K562 (cell line): ENCODE measurements around the gene PPFIA3. TPM values are rescaled to one million over a fixed set of nuclear protein-coding genes. Genes with fewer than 3 reads are reported as not detected.
A peak's percentile ranks its signal among the peaks of the same experiment; 100 is the strongest.

Experiments
- ARID2 ChIP-seq: fragments of 450-650 bp; IDR thresholded peaks from 2 replicates; pipeline ENCODE4 v1.6.1; 2017; ENCODE audit warnings: antibody characterized with exemption, mild to moderate bottlenecking
- CCNT2 ChIP-seq: IDR thresholded peaks from 2 replicates; pipeline ENCODE4 v1.6.1; 2011; ENCODE audit warnings: borderline replicate concordance, low read depth, mild to moderate bottlenecking, moderate library complexity, mixed read lengths, low read length; ENCODE audit not compliant: insufficient read length; ENCODE audit errors: extremely low read depth
- CEBPB ChIP-seq: fragments of 450-650 bp; IDR thresholded peaks from 2 replicates; pipeline ENCODE4 v1.6.1; 2016; ENCODE audit warnings: missing genetic modification characterization, missing compliant biosample characterization
- E2F6 ChIP-seq, 2 experiments: IDR thresholded peaks; 2 replicates each; pipeline ENCODE4 v1.6.1; 2011; ENCODE audit warnings: borderline replicate concordance in 1 of 2, control low read depth in 1 of 2, low read depth in 1 of 2, low read length in 1 of 2, mild to moderate bottlenecking in 1 of 2, mixed read lengths in 1 of 2, moderate library complexity in 1 of 2; ENCODE audit not compliant: insufficient read depth in 1 of 2, insufficient read length in 1 of 2, poor library complexity in 1 of 2, severe bottlenecking in 1 of 2; ENCODE audit errors: extremely low read depth in 1 of 2
- EP300 ChIP-seq: IDR thresholded peaks from 2 replicates; pipeline ENCODE4 v1.6.1; 2012; ENCODE audit warnings: low read length, improper control_type of control experiment
- ESRRA ChIP-seq: fragments of 450-650 bp; IDR thresholded peaks from 2 replicates; pipeline ENCODE4 v1.6.1; 2014; ENCODE audit warnings: low read depth, mild to moderate bottlenecking, moderate library complexity, borderline replicate concordance
- HDAC3 ChIP-seq: fragments of 450-650 bp; IDR thresholded peaks from 2 replicates; pipeline ENCODE4 v1.6.1; 2018; ENCODE audit warnings: borderline replicate concordance, mild to moderate bottlenecking, moderate library complexity; ENCODE audit not compliant: partially characterized antibody
- MTA1 ChIP-seq: fragments of 450-650 bp; IDR thresholded peaks from 2 replicates; pipeline ENCODE4 v1.6.1; 2017; ENCODE audit warnings: borderline replicate concordance
- NR2C1 ChIP-seq, 2 experiments: fragments of 450-650 bp; IDR thresholded peaks; 2 replicates each; pipeline ENCODE4 v1.6.1; 2017; ENCODE audit warnings: mild to moderate bottlenecking in 2 of 2, antibody characterized with exemption in 1 of 2, inconsistent platforms in 1 of 2, missing compliant biosample characterization in 1 of 2, missing genetic modification characterization in 1 of 2
- PRPF4 ChIP-seq: fragments of 200-400 bp; formaldehyde crosslinking; IDR thresholded peaks from one replicate; pipeline ENCODE4 v1.6.1; 2017; ENCODE audit warnings: low read length, low read depth, mild to moderate bottlenecking; ENCODE audit not compliant: insufficient read depth, poor library complexity, severe bottlenecking
- RFX5 ChIP-seq: IDR thresholded peaks from 2 replicates; pipeline ENCODE4 v1.6.1; 2011; ENCODE audit warnings: low read depth, mild to moderate bottlenecking, improper control_type of control experiment, low read length
- SMAD1 ChIP-seq: fragments of 150-350 bp; IDR thresholded peaks from 2 replicates; pipeline ENCODE4 v1.6.1; 2014; ENCODE audit warnings: low read length, low read depth; ENCODE audit not compliant: partially characterized antibody
- SMAD2 ChIP-seq: fragments of 150-350 bp; IDR thresholded peaks from 2 replicates; pipeline ENCODE4 v1.6.1; 2014; ENCODE audit warnings: low read depth, mild to moderate bottlenecking, low read length
- SMAD4 ChIP-seq: fragments of 250-450 bp; sonication (Bioruptor Pico); conservative IDR thresholded peaks from 2 replicates; pipeline ENCODE4 v1.8.0; 2021; ENCODE audit warnings: inconsistent platforms, mild to moderate bottlenecking, moderate library complexity
- SRF ChIP-seq, 2 experiments: fragments of 250-450, 450-650 bp in 1 of 2; sonication (Bioruptor Pico) in 1 of 2; sonication (generic) in 1 of 2; formaldehyde crosslinking; IDR thresholded peaks; 2 replicates each; pipeline versions ENCODE4 v1.5.0 to v1.5.1; 2020 to 2022; ENCODE audit warnings: mild to moderate bottlenecking in 1 of 2, missing genetic modification reagents in 1 of 2
- TARDBP ChIP-seq: fragments of 450-650 bp; IDR thresholded peaks from 2 replicates; pipeline ENCODE4 v1.6.1; 2016
- ZNF175 ChIP-seq: fragments of 200-800 bp; sonication (Bioruptor generic); IDR thresholded peaks from 2 replicates; pipeline ENCODE4 v1.6.1; 2016; ENCODE audit warnings: low read depth, mild to moderate bottlenecking, missing genetic modification characterization, missing compliant biosample characterization
- ZNF253 ChIP-seq: fragments of 250-450 bp; sonication (Bioruptor Pico); conservative IDR thresholded peaks from 2 replicates; pipeline ENCODE4 v1.6.1; 2021; ENCODE audit warnings: mild to moderate bottlenecking
- ZNF282 ChIP-seq: sonication (generic); formaldehyde crosslinking; IDR thresholded peaks from 2 replicates; pipeline ENCODE4 v1.8.1; 2023; ENCODE audit warnings: missing genetic modification reagents
- polyA plus RNA-seq, 8 experiments: library from polyadenylated mRNA; depleted of rRNA in 4 of 8; stranded (reverse) in 5 of 8; unstranded in 3 of 8; fragments of >200 nt; fragmentation: Nextera tagmentation in 2 of 8; fragmentation: Illumina TruSeq in 1 of 8; extraction: Ambion mirVana in 2 of 8; extraction: Trizol in 1 of 8; gene quantifications; 2 replicates each; pipeline versions ENCODE4 v1.2.1 to v1.2.3, GENCODE V29; 2011 to 2014; ENCODE audit warnings: inconsistent platforms in 1 of 8, missing spikeins in 1 of 8
- total RNA-seq, 7 experiments: library from RNA; depleted of rRNA in 6 of 7; stranded (reverse); fragments of >200 nt in 6 of 7; fragmentation: Illumina TruSeq in 2 of 7; extraction: Trizol in 2 of 7; gene quantifications; 2 replicates each; pipeline versions ENCODE4 v1.2.1 to v1.2.3, GENCODE V29; 2011 to 2021; ENCODE audit warnings: low replicate concordance in 1 of 7
- TF ChIP-seq, protein P1 (sequence below), 2 experiments: fragments of 450-650 bp; IDR thresholded peaks; 2 replicates each; pipeline ENCODE4 v1.6.1; 2016
- TF ChIP-seq, protein P2 (sequence below): fragments of 450-650 bp; IDR thresholded peaks from 2 replicates; pipeline ENCODE4 v1.6.1; 2018; ENCODE audit not compliant: partially characterized antibody

The PPFIA3 gene
- total and polyA plus RNA-seq, 9 of the 15 experiments (the other 6 are each of a cell fraction or from before 2014, with no cell fraction given) = 0.10 to 53.0 (median 17.6) TPM

GRCh38 chr19:49155005-49155819, 35.9 kb downstream of the PPFIA3 start, which contains the start of gene HRC (continued):
- no peak for TF ChIP-seq PRPF4
- 0 out of 2 replicates have a peak, but pooled peaks have one; percentile 25 for TF ChIP-seq TARDBP
- no peak for TF ChIP-seq RFX5
- TF ChIP-seq MTA1 = peak; percentile 76
- TF ChIP-seq HDAC3 = no peak
- TF ChIP-seq ZNF282 (CRISPR knock-in tag) = no peak
- TF ChIP-seq, protein P1, sequence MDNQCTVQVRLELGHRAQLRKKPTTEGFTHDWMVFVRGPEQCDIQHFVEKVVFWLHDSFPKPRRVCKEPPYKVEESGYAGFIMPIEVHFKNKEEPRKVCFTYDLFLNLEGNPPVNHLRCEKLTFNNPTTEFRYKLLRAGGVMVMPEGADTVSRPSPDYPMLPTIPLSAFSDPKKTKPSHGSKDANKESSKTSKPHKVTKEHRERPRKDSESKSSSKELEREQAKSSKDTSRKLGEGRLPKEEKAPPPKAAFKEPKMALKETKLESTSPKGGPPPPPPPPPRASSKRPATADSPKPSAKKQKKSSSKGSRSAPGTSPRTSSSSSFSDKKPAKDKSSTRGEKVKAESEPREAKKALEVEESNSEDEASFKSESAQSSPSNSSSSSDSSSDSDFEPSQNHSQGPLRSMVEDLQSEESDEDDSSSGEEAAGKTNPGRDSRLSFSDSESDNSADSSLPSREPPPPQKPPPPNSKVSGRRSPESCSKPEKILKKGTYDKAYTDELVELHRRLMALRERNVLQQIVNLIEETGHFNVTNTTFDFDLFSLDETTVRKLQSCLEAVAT (IDR thresholded peaks at IDR 0.05) = peak; percentile 1 to 29; a peak in 1 of 4 replicates
- TF ChIP-seq CCNT2 = no peak
- TF ChIP-seq ESRRA = peak; percentile 52; the same call in 1 of the 2 replicates
- TF ChIP-seq ARID2 = no peak
- no peak for TF ChIP-seq SMAD4 (CRISPR knock-in tag)
- no peak for TF ChIP-seq CEBPB (tag)
- TF ChIP-seq EP300 = peak; percentile 18; the same call in 1 of the 2 replicates
- 0 out of 2 replicates have a peak, but pooled peaks have one; percentile 54 for TF ChIP-seq ZNF175 (CRISPR knock-in tag)
- TF ChIP-seq SRF (CRISPR knock-in tag; IDR thresholded peaks at IDR 0.05) = no peak
- TF ChIP-seq NR2C1 (IDR thresholded peaks at IDR 0.05) = peak; percentile 22; the same call in 1 of the 2 replicates
- TF ChIP-seq NR2C1 (tag; IDR thresholded peaks at IDR 0.05) = peak; percentile 63
- peak; percentile 21 to 45 for TF ChIP-seq E2F6 (IDR thresholded peaks at IDR 0.05; ENCODE audit: borderline replicate concordance in 1 of 2, extremely low read depth in 1 of 2, insufficient read depth in 1 of 2, insufficient read length in 1 of 2, low read depth in 1 of 2, low read length in 1 of 2, poor library complexity in 1 of 2, severe bottlenecking in 1 of 2)
- TF ChIP-seq ZNF253 (CRISPR knock-in tag) = no peak
- peak; percentile 24 for TF ChIP-seq SMAD1
- no peak for TF ChIP-seq SMAD2
- TF ChIP-seq, protein P2, sequence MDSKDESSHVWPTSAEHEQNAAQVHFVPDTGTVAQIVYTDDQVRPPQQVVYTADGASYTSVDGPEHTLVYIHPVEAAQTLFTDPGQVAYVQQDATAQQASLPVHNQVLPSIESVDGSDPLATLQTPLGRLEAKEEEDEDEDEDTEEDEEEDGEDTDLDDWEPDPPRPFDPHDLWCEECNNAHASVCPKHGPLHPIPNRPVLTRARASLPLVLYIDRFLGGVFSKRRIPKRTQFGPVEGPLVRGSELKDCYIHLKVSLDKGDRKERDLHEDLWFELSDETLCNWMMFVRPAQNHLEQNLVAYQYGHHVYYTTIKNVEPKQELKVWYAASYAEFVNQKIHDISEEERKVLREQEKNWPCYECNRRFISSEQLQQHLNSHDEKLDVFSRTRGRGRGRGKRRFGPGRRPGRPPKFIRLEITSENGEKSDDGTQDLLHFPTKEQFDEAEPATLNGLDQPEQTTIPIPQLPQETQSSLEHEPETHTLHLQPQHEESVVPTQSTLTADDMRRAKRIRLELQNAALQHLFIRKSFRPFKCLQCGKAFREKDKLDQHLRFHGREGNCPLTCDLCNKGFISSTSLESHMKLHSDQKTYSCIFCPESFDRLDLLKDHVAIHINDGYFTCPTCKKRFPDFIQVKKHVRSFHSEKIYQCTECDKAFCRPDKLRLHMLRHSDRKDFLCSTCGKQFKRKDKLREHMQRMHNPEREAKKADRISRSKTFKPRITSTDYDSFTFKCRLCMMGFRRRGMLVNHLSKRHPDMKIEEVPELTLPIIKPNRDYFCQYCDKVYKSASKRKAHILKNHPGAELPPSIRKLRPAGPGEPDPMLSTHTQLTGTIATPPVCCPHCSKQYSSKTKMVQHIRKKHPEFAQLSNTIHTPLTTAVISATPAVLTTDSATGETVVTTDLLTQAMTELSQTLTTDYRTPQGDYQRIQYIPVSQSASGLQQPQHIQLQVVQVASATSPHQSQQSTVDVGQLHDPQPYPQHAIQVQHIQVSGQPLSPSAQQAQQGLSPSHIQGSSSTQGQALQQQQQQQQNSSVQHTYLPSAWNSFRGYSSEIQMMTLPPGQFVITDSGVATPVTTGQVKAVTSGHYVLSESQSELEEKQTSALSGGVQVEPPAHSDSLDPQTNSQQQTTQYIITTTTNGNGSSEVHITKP = peak; percentile 82
